H1 (cell line): ENCODE data around the gene GSE1. TPM values are rescaled to one million over a fixed set of nuclear protein-coding genes. Genes with fewer than 3 reads are reported as not detected.

Source experiments
- CTCF ChIA-PET: fragments of 300-600 bp; sonication (Branson Sonifier 250); formaldehyde crosslinking; loops from one replicate; lab custom pipeline; 2021; ENCODE audit not compliant: partially characterized antibody; lab: Charles Lee
- POLR2A ChIA-PET: fragments of 300-600 bp; sonication (Branson Sonifier 250); formaldehyde crosslinking; loops from one replicate; lab custom pipeline; 2021; ENCODE audit warnings: inconsistent platforms; ENCODE audit not compliant: partially characterized antibody; lab: Charles Lee
- DNase-seq, 2 experiments: peaks; one replicate each; pipeline versions ENCODE4 v3.0.0 to v3.0.0-alpha.2; 2010 to 2022; ENCODE audit warnings: low spot score in 2 of 2, low read depth in 1 of 2, mixed read lengths in 1 of 2
- FAIRE-seq: peaks from 2 replicates; lab custom pipeline; 2011; peaks lifted over from hg19 to GRCh38; lab: Jason Lieb, UNC
- H2AFZ ChIP-seq: 2 replicates; pipeline ENCODE4 v1.8.1; 2012; ENCODE audit warnings: low read length, inconsistent platforms
- H2AK5ac ChIP-seq: 2 replicates; pipeline ENCODE4 v1.6.1; 2013; ENCODE audit warnings: low read depth, low read length
- H2BK120ac ChIP-seq: replicated peaks from 2 replicates; pipeline ENCODE3; 2013; ENCODE audit warnings: low read depth, low read length, inconsistent platforms
- H2BK12ac ChIP-seq: 2 replicates; pipeline ENCODE4 v1.6.1; 2013; ENCODE audit warnings: low read depth, low read length
- H2BK15ac ChIP-seq: 2 replicates; pipeline ENCODE4 v1.6.1; 2013; ENCODE audit warnings: low read length
- H2BK20ac ChIP-seq: 2 replicates; pipeline ENCODE4 v1.6.1; 2013; ENCODE audit warnings: low read length
- H2BK5ac ChIP-seq: 2 replicates; pipeline ENCODE4 v1.6.1; 2013; ENCODE audit warnings: low read depth, low read length
- H3K14ac ChIP-seq: 2 replicates; pipeline ENCODE4 v1.6.1; 2013; ENCODE audit warnings: inconsistent platforms; ENCODE audit not compliant: insufficient read length
- H3K18ac ChIP-seq: 2 replicates; pipeline ENCODE4 v1.6.1; 2013; ENCODE audit warnings: low read length; ENCODE audit errors: extremely low read depth
- H3K23ac ChIP-seq: 2 replicates; pipeline ENCODE4 v1.6.1; 2013; ENCODE audit warnings: inconsistent platforms; ENCODE audit not compliant: insufficient read length
- H3K23me2 ChIP-seq: 2 replicates; pipeline ENCODE4 v1.6.1; 2013; ENCODE audit warnings: low read depth, low read length
- H3K27ac ChIP-seq: 2 replicates; pipeline ENCODE4 v1.6.1; 2011; ENCODE audit warnings: low read depth, low read length, inconsistent platforms
- H3K27me3 ChIP-seq, 4 experiments: replicated peaks in 1 of 4; 1 replicate in 1 of 4; 2 replicates in 3 of 4; pipeline versions ENCODE4 v1.6.1 to v1.8.1; 2011 to 2013; ENCODE audit warnings: low read length in 3 of 4, mild to moderate bottlenecking in 3 of 4, inconsistent platforms in 2 of 4, mixed read lengths in 2 of 4, moderate library complexity in 1 of 4; ENCODE audit not compliant: control insufficient read depth in 3 of 4, insufficient read depth in 3 of 4; ENCODE audit errors: extremely low read depth in 1 of 4
- H3K36me3 ChIP-seq, 4 experiments: 2 replicates each; pipeline versions ENCODE4 v1.6.1 to v1.8.1; 2011 to 2013; ENCODE audit warnings: mild to moderate bottlenecking in 4 of 4, low read length in 3 of 4, moderate library complexity in 2 of 4, control low read depth in 1 of 4, inconsistent platforms in 1 of 4; ENCODE audit not compliant: insufficient read depth in 4 of 4, control insufficient read depth in 2 of 4
- H3K4ac ChIP-seq: replicated peaks from 2 replicates; pipeline ENCODE3; 2013; ENCODE audit warnings: low read length, low read depth, mixed read lengths, inconsistent platforms; ENCODE audit not compliant: insufficient read length
- H3K4me1 ChIP-seq, 4 experiments: replicated peaks in 1 of 4; 1 replicate in 1 of 4; 2 replicates in 3 of 4; pipeline versions ENCODE4 v1.6.1 to v1.8.1; 2011 to 2013; ENCODE audit warnings: low read length in 3 of 4, inconsistent platforms in 2 of 4, mixed read lengths in 1 of 4; ENCODE audit not compliant: insufficient read depth in 4 of 4, control insufficient read depth in 3 of 4
- H3K4me2 ChIP-seq, 2 experiments: 2 replicates each; pipeline versions ENCODE4 v1.6.1 to v1.8.1; 2011 to 2013; ENCODE audit warnings: low read depth in 2 of 2, low read length in 2 of 2, control low read depth in 1 of 2, inconsistent platforms in 1 of 2, mild to moderate bottlenecking in 1 of 2; ENCODE audit not compliant: insufficient read depth in 1 of 2
- H3K4me3 ChIP-seq, 4 experiments: fragments of 200-600, 300-600 bp in 1 of 4; sonication (generic), shearing (Covaris generic), sonication (Bioruptor Twin) in 1 of 4; 2 replicates each; pipeline versions ENCODE4 v1.5.1 to v1.8.1; 2011 to 2016; ENCODE audit warnings: low read length in 4 of 4, low read depth in 3 of 4, control low read depth in 2 of 4, inconsistent platforms in 2 of 4, mild to moderate bottlenecking in 2 of 4, mixed read lengths in 1 of 4, moderate library complexity in 1 of 4; ENCODE audit not compliant: insufficient read depth in 2 of 4; ENCODE audit errors: extremely low read depth in 1 of 4
- H3K56ac ChIP-seq: replicated peaks from 2 replicates; pipeline ENCODE3; 2013; ENCODE audit warnings: low read depth, mild to moderate bottlenecking, mixed read lengths, low read length, inconsistent platforms; ENCODE audit not compliant: insufficient read length
- H3K79me1 ChIP-seq: 2 replicates; pipeline ENCODE4 v1.6.1; 2013; ENCODE audit warnings: low read depth, low read length, control low read depth
- H3K79me2 ChIP-seq, 2 experiments: 2 replicates each; pipeline versions ENCODE4 v1.6.1 to v1.8.1; 2012 to 2013; ENCODE audit warnings: low read length in 2 of 2, mild to moderate bottlenecking in 2 of 2, inconsistent platforms in 1 of 2; ENCODE audit not compliant: insufficient read depth in 2 of 2, control insufficient read depth in 1 of 2
- H3K9ac ChIP-seq, 4 experiments: replicated peaks in 1 of 4; 1 replicate in 1 of 4; 2 replicates in 3 of 4; pipeline versions ENCODE4 v1.6.1 to v1.8.1; 2011 to 2013; ENCODE audit warnings: low read depth in 3 of 4, low read length in 3 of 4, control low read depth in 2 of 4, mild to moderate bottlenecking in 2 of 4, moderate library complexity in 2 of 4, inconsistent platforms in 1 of 4; ENCODE audit errors: extremely low read depth in 1 of 4
- H3K9me3 ChIP-seq, 2 experiments: 2 replicates each; pipeline versions ENCODE4 v1.6.1 to v1.8.1; 2012 to 2013; ENCODE audit warnings: mild to moderate bottlenecking in 2 of 2, moderate library complexity in 2 of 2, control low read depth in 1 of 2, inconsistent platforms in 1 of 2, low read depth in 1 of 2, low read length in 1 of 2, mixed read lengths in 1 of 2; ENCODE audit not compliant: insufficient read depth in 2 of 2
- H4K20me1 ChIP-seq, 2 experiments: replicated peaks in 1 of 2; 2 replicates each; pipeline versions ENCODE3 to v1.8.1; 2011 to 2013; ENCODE audit warnings: inconsistent platforms in 2 of 2, low read length in 2 of 2, mild to moderate bottlenecking in 1 of 2; ENCODE audit not compliant: insufficient read depth in 2 of 2, control insufficient read depth in 1 of 2
- H4K5ac ChIP-seq: 2 replicates; pipeline ENCODE4 v1.6.1; 2013; ENCODE audit warnings: low read length, low read depth, mixed read lengths, inconsistent platforms; ENCODE audit not compliant: insufficient read length
- H4K8ac ChIP-seq: 2 replicates; pipeline ENCODE4 v1.8.0; 2013; ENCODE audit warnings: mild to moderate bottlenecking, moderate library complexity, low read length, inconsistent platforms; ENCODE audit not compliant: insufficient read depth; ENCODE audit errors: extremely low read depth
- H4K91ac ChIP-seq: replicated peaks from 2 replicates; pipeline ENCODE3; 2013; ENCODE audit warnings: low read length, mixed read lengths, inconsistent platforms; ENCODE audit not compliant: insufficient read length
- EGR1 ChIP-seq: IDR thresholded peaks from 2 replicates; pipeline ENCODE4 v1.6.1; 2011; ENCODE audit warnings: low read depth, low read length, borderline replicate concordance
- HDAC6 ChIP-seq: IDR thresholded peaks from one replicate; pipeline ENCODE4 v1.7.1; 2012; ENCODE audit warnings: low read depth, mild to moderate bottlenecking, inconsistent platforms, low read length, moderate library complexity
- TCF12 ChIP-seq: IDR thresholded peaks from 2 replicates; pipeline ENCODE4 v1.6.1; 2011; ENCODE audit warnings: low read depth, mild to moderate bottlenecking, low read length
- WGBS, 2 experiments: shearing (Covaris generic) in 1 of 2; methylation state at CpG; one replicate each; pipeline versions ENCODE4 v1.1.6 to v1.1.7; 2013 to 2015; ENCODE audit warnings: low lambda C conversion rate in 2 of 2, mixed read lengths in 2 of 2, inconsistent platforms in 1 of 2, low coverage in 1 of 2, missing lambda C conversion rate in 1 of 2; ENCODE audit not compliant: insufficient replicate concordance in 2 of 2, insufficient coverage in 1 of 2, insufficient read length in 1 of 2; ENCODE audit errors: extremely low coverage in 1 of 2, missing lambda C conversion rate in 1 of 2; 5-methylcytosine and 5-hydroxymethylcytosine counted together
- polyA plus RNA-seq, 7 experiments: library from polyadenylated mRNA; depleted of rRNA in 3 of 7; stranded (reverse) in 5 of 7; unstranded in 2 of 7; fragments of >200 nt in 5 of 7; fragments of 200-250 nt in 2 of 7; gene quantifications; 1 replicate in 5 of 7; 2 replicates in 1 of 7; 4 replicates in 1 of 7; pipeline versions ENCODE4 v1.2.1 to v1.2.3, GENCODE V29; 2011 to 2013; ENCODE audit warnings: missing spikeins in 2 of 7, mixed read lengths in 2 of 7
- total RNA-seq: library from RNA; stranded (reverse); fragmentation: NEBNext Ultra II Directional; extraction: Animal tissue kit (Norgen Biotek cat#: 25700); gene quantifications from 2 replicates; pipeline ENCODE4 v1.2.1, GENCODE V29; 2021

The GSE1 gene
- total and polyA plus RNA-seq, 2 of the 8 experiments (the other 6 are each of a cell fraction or from before 2014, with no cell fraction given) = 26.0 to 65.6 TPM

DNA sequence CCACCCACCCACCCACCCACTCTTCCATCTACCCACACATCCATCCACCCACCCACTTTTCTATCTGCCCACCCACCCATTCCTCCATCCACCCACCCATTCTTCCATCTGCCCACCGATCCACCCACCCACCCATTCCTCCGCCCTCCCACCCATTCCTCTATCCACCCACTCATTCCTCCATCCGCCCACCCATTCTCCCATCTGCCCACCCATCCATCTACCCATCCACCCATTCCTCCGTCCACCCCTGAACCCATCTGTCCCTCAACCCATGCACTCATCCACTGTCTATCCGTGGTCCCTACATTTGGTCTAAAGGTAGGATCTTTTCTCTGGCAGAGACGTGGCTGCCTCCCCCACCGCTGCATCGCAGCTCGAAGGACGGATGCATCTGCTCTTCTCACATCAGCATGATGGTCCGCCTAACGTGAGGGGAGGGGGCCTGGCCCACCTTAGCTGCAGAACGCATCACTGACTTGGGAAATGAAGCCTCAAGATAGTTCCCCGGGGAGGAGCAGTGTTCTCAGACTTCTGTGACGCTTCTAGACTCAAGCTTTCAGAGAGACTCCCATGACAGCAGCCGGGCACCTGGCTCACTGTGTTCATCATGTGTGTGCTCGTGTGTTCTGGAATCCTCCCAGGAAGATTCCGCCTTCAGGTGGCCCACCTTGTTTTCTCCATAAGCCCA, 17.2 kb upstream of the GSE1 start:
- WGBS, 2 experiments = 96 to 97% methylated on average over 3 to 15 of the region's 18 CpGs
- Histone ChIP-seq H2BK12ac (no peak overlapping the region), H2BK15ac (no peak overlapping the region), H4K20me1 (peaks cover 3 to 5% of the 10 kb centered on the region in 2 experiments), H3K79me2 (peaks cover 0 to 20% of the 10 kb centered on the region in 2 experiments; a peak in 1 of 4 replicates), H2AK5ac (no peak overlapping the region), H3K27me3 (no peaks in the 10 kb centered on the region), H3K23ac (no peak overlapping the region), H2BK5ac (no peak overlapping the region), H3K79me1 (peaks cover 4% of the 10 kb centered on the region), H3K23me2 (peaks cover 1% of the 10 kb centered on the region; the same call in 1 of the 2 replicates), H3K4me2 (no peak overlapping the region), H3K36me3 (no peaks in the 10 kb centered on the region; a peak in 1 of 8 replicates), H3K4ac (no peak overlapping the region), H4K8ac (0 out of 2 replicates have a peak overlapping the region, but pooled peaks have one; percentile 7), H3K18ac (no peak overlapping the region), H3K14ac (no peak overlapping the region), H3K27ac (no peak overlapping the region), H3K9ac (no peak overlapping the region), H3K4me1 (peaks cover 5 to 31% (median 17%) of the 10 kb centered on the region in 4 experiments), H3K56ac (no peak overlapping the region), H2BK20ac (no peak overlapping the region), H2BK120ac (no peak overlapping the region), H4K91ac (no peak overlapping the region), H3K4me3 (no peak overlapping the region), H3K9me3 (no peaks in the 10 kb centered on the region), H2AFZ (no peak overlapping the region), H4K5ac (no peak overlapping the region)
- no peak for TF ChIP-seq EGR1
- TF ChIP-seq HDAC6 = no peak
- TF ChIP-seq TCF12 = no peak
- DNase-seq = no peak
- POLR2A ChIA-PET = no interaction called here
- CTCF ChIA-PET = interaction anchor here (1.2 to 5.5 kb wide), 4 partner anchors 11 to 176 kb away, joined by 3 to 26 read pairs (median 4); no protein-coding TSS in a partner anchor
- FAIRE-seq = no peak
